SK-N-DZ (cell line): Measurements from ENCODE around the gene CREB5. TPM values are rescaled to one million over a fixed set of nuclear protein-coding genes. Genes with fewer than 3 reads are reported as not detected.
A peak's percentile ranks its signal among the peaks of the same experiment; 100 is the strongest.
"Not testable (repeated sequence)": the region's sequence is repeated elsewhere in the genome, so short reads cannot be mapped to it uniquely, and the experiment has no call there.

Experiments
- DNase-seq: peaks from one replicate; pipeline ENCODE4 v3.0.0-alpha.2; 2015; ENCODE audit warnings: low spot score
- polyA plus RNA-seq, 2 experiments: library from polyadenylated mRNA; depleted of rRNA; stranded (reverse); fragments of >200 nt; gene quantifications; 2 replicates each; pipeline ENCODE4 v1.2.3, GENCODE V29; 2014

Gene CREB5
- polyA plus RNA-seq (2014; cell fraction: cytosol; rRNA removed), result 0.13 and 2.1 TPM in 2 replicates
- polyA plus RNA-seq (2014; cell fraction: nucleus; rRNA removed), result 0.53 and 1.3 TPM in 2 replicates

- no peak for DNase-seq
Measured at GRCh38 chr7:28411876-28412662, at the start of gene CREB5. Gene CREB5, plus strand, starts transcription at chr7:28412518. Its CDS starts 397 bp downstream, at chr7:28412915.

GRCh38 chr7:28362812-28363211, 49.5 kb upstream of the CREB5 start:
- no peak for DNase-seq

GRCh38 chr7:28364082-28364481, 48.2 kb upstream of the CREB5 start:
- DNase-seq, result no peak

GRCh38 chr7:28369523-28369922, 42.8 kb upstream of the CREB5 start:
- DNase-seq, result no peak

GRCh38 chr7:28371846-28372245, 40.5 kb upstream of the CREB5 start:
- no peak for DNase-seq

GRCh38 chr7:28373990-28374389, 38.3 kb upstream of the CREB5 start:
- DNase-seq, result no peak

- no peak for DNase-seq
Measured at GRCh38 chr7:28375729-28376128, 36.6 kb upstream of the CREB5 start.

GRCh38 chr7:28376634-28377033, 35.7 kb upstream of the CREB5 start:
- DNase-seq, result no peak

- DNase-seq, result no peak
Measured at GRCh38 chr7:28378574-28379149, 33.7 kb upstream of the CREB5 start.

GRCh38 chr7:28381466-28381865, 30.9 kb upstream of the CREB5 start:
- no peak for DNase-seq

- DNase-seq, result no peak
Measured at GRCh38 chr7:28382144-28382543, 30.2 kb upstream of the CREB5 start.

GRCh38 chr7:28383975-28384374, 28.3 kb upstream of the CREB5 start:
- peak; percentile 86 for DNase-seq

- peak; percentile 68 for DNase-seq
Measured at GRCh38 chr7:28389504-28390395, 22.6 kb upstream of the CREB5 start.

- DNase-seq, result no peak
Measured at GRCh38 chr7:28390426-28390825, 21.9 kb upstream of the CREB5 start.

- DNase-seq, result no peak
Measured at GRCh38 chr7:28392289-28392688, 20.0 kb upstream of the CREB5 start.

GRCh38 chr7:28395404-28395803, 16.9 kb upstream of the CREB5 start:
- no peak for DNase-seq

GRCh38 chr7:28395831-28396230, 16.5 kb upstream of the CREB5 start:
- no peak for DNase-seq

GRCh38 chr7:28397141-28397540, 15.2 kb upstream of the CREB5 start:
- DNase-seq, result no peak

GRCh38 chr7:28400838-28401360, 11.4 kb upstream of the CREB5 start:
- no peak for DNase-seq

- DNase-seq, result not testable (repeated sequence)
Measured at GRCh38 chr7:28401567-28401966, 10.8 kb upstream of the CREB5 start.

- no peak for DNase-seq
Measured at GRCh38 chr7:28405662-28406061, 6.7 kb upstream of the CREB5 start.

GRCh38 chr7:28406192-28406591, 6.1 kb upstream of the CREB5 start:
- peak; percentile 55 for DNase-seq
